ENCODE results near the gene SMTN. TPM values are rescaled to one million over a fixed set of nuclear protein-coding genes. Genes with fewer than 3 reads are reported as not detected.

Gene SMTN
- total RNA-seq, 1 donor from 2014 or later: 93.6 TPM

GRCh38 chr22:31153357-31153756, 72.2 kb downstream of the SMTN start:
- no peak for DNase-seq (ENCODE audit: low read depth, low spot score)

Other genes with a start within 250 kb of the SMTN start
- gene MORC2, start 112.5 kb upstream of the SMTN start, total RNA-seq: 13.8 and 21.6 TPM in 2 replicates
- gene TUG1, start 112.1 kb upstream of the SMTN start, total RNA-seq: 32.1 and 41.0 TPM in 2 replicates
- 21.1 and 46.6 TPM in 2 replicates for gene SELENOM, start 26.2 kb downstream of the SMTN start, total RNA-seq
- 0.20 and 0.25 TPM in 2 replicates for gene INPP5J, start 41.6 kb downstream of the SMTN start, total RNA-seq
- 0.07 and 0.26 TPM in 2 replicates for gene PLA2G3, start 59.2 kb downstream of the SMTN start, total RNA-seq
- 23.5 and 28.4 TPM in 2 replicates for gene RNF185, start 78.9 kb downstream of the SMTN start, total RNA-seq
- gene LIMK2, start 131.0 kb downstream of the SMTN start, total RNA-seq: 72.7 and 83.3 TPM in 2 replicates
- 13.6 and 16.4 TPM in 2 replicates for gene PIK3IP1, start 211.2 kb downstream of the SMTN start, total RNA-seq

Data from pulmonary artery endothelial cell (primary cell).